ENCODE results near the gene POLR3F.
"Not testable (repeated sequence)": the region's sequence is repeated elsewhere in the genome, so short reads cannot be mapped to it uniquely, and the experiment has no call there.

The POLR3F gene

DNA sequence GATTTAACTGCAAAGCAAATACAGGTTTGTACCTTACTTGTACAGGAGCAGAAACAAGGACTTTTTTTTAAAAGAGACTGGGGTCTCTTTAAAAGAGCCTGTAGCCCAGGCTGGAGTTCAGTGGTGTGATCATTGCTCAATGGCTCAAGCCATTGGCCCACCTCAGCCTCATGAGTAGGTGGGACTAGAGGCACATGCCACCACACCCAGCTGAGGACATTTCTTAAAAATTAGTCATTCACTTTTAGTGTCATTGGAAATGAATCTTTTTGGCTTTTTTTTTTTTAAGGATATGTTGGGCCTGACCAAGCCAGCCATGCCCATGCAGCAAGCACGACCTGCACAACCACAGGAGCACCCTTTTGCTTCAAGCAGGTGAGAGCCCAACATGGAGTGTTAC lies 57.5 kb downstream of the POLR3F start:
- ATAC-seq (ENCODE audit: low read depth) (peak; percentile 93), DNase-seq (ENCODE audit: low spot score) (peak; percentile 74)
- Histone ChIP-seq H3K4me1 (ENCODE audit: insufficient read depth, poor library complexity, severe bottlenecking) (peaks cover 15% of the 10 kb centered on the region), H3K27ac (ENCODE audit: poor library complexity, severe bottlenecking) (peak overlapping the region; percentile 86), H3K9me3 (ENCODE audit: severe bottlenecking) (no peaks in the 10 kb centered on the region), H3K36me3 (ENCODE audit: low read depth) (peaks cover 60% of the 10 kb centered on the region), H3K27me3 (ENCODE audit: insufficient read depth, poor library complexity, severe bottlenecking) (no peaks in the 10 kb centered on the region), H3K4me3 (ENCODE audit: severe bottlenecking) (no peak overlapping the region)
- TF ChIP-seq, protein P1, sequence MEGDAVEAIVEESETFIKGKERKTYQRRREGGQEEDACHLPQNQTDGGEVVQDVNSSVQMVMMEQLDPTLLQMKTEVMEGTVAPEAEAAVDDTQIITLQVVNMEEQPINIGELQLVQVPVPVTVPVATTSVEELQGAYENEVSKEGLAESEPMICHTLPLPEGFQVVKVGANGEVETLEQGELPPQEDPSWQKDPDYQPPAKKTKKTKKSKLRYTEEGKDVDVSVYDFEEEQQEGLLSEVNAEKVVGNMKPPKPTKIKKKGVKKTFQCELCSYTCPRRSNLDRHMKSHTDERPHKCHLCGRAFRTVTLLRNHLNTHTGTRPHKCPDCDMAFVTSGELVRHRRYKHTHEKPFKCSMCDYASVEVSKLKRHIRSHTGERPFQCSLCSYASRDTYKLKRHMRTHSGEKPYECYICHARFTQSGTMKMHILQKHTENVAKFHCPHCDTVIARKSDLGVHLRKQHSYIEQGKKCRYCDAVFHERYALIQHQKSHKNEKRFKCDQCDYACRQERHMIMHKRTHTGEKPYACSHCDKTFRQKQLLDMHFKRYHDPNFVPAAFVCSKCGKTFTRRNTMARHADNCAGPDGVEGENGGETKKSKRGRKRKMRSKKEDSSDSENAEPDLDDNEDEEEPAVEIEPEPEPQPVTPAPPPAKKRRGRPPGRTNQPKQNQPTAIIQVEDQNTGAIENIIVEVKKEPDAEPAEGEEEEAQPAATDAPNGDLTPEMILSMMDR (IDR thresholded peaks at IDR 0.05; ENCODE audit: poor library complexity, severe bottlenecking) = no peak

DNA sequence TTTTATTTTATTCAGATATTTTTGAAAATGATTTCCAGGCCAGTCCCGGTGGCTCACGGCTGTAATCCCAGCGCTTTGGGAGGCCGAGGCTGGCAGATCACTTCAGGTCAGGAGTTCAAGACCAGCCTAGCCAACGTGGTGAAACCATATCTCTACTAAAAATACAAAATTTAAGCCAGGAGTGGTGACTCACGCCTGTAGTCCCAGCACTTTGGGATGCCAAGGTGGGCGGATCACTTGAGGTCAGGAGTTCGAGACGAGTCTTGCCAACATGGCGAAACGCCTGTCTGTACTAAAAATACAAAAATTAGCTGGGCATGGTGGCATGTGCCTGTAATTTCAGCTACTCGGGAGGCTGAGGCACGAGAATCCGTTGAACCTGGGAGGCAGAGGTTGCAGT lies 59.6 kb downstream of the POLR3F start:
- H3K9me3 ChIP-seq (ENCODE audit: severe bottlenecking); ATAC-seq (ENCODE audit: low read depth); H3K27me3 ChIP-seq (ENCODE audit: insufficient read depth, poor library complexity, severe bottlenecking); H3K27ac ChIP-seq (ENCODE audit: poor library complexity, severe bottlenecking); H3K4me3 ChIP-seq (ENCODE audit: severe bottlenecking); DNase-seq (ENCODE audit: low spot score): not testable (repeated sequence)
- peaks cover 15% of the 10 kb centered on the region for H3K4me1 ChIP-seq (ENCODE audit: insufficient read depth, poor library complexity, severe bottlenecking)
- H3K36me3 ChIP-seq (ENCODE audit: low read depth) = peaks cover 78% of the 10 kb centered on the region

DNA sequence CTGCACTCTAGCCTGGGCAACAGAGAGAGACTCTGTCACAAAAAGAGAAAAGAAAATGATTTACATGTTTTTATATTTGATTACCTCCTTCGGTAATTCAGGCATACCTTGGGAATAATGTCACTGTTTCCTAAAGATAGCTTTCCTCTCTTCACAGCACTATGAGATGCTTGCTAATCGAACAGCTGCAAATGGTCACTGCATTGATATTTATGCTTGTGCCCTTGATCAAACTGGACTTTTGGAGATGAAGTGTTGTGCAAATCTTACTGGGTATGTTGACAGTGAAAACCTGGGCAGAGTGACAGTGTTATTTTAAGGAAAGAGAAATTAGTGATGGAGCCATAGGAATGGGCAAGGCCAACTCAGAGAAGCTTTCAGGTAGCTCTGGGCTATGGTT lies 60.1 kb downstream of the POLR3F start:
- peaks cover 15% of the 10 kb centered on the region for H3K4me1 ChIP-seq (ENCODE audit: insufficient read depth, poor library complexity, severe bottlenecking)
- peaks cover 84% of the 10 kb centered on the region for H3K36me3 ChIP-seq (ENCODE audit: low read depth)
- no peaks in the 10 kb centered on the region for H3K9me3 ChIP-seq (ENCODE audit: severe bottlenecking)
- ATAC-seq (ENCODE audit: low read depth) = no peak
- no peak for DNase-seq (ENCODE audit: low spot score)
- TF ChIP-seq, protein P1 (IDR thresholded peaks at IDR 0.05; ENCODE audit: poor library complexity, severe bottlenecking) = no peak
- H3K27me3 ChIP-seq (ENCODE audit: insufficient read depth, poor library complexity, severe bottlenecking) = no peaks in the 10 kb centered on the region
- no peak overlapping the region for H3K4me3 ChIP-seq (ENCODE audit: severe bottlenecking)
- H3K27ac ChIP-seq (ENCODE audit: poor library complexity, severe bottlenecking) = peak overlapping the region; percentile 16

DNA sequence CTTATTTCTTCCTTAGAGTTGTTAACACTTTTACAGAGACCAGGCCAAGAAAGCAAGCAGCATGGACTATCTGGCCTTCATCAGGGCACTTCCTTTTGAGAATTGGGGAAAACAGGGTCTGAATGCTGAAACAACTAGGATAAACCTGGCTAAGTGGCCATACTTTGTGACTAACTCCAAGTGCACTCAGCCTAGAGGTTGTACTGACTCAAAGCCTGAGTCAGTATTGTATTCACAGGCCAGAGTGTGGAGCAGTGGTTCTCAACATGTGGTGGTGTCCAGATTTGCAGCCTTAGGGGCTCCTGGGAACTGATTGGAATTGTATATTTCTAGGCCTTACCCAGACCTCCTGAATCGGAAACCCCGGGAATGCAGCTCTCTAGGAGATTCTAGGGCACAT lies 60.6 kb downstream of the POLR3F start:
- peaks cover 15% of the 10 kb centered on the region for H3K4me1 ChIP-seq (ENCODE audit: insufficient read depth, poor library complexity, severe bottlenecking)
- TF ChIP-seq, protein P1 (IDR thresholded peaks at IDR 0.05; ENCODE audit: poor library complexity, severe bottlenecking) = no peak
- H3K27ac ChIP-seq (ENCODE audit: poor library complexity, severe bottlenecking) = peak overlapping the region; percentile 16
- ATAC-seq (ENCODE audit: low read depth) (peak; percentile 76), DNase-seq (ENCODE audit: low spot score) (no peak)
- no peaks in the 10 kb centered on the region for H3K27me3 ChIP-seq (ENCODE audit: insufficient read depth, poor library complexity, severe bottlenecking)
- peaks cover 89% of the 10 kb centered on the region for H3K36me3 ChIP-seq (ENCODE audit: low read depth)
- H3K4me3 ChIP-seq (ENCODE audit: severe bottlenecking) = no peak overlapping the region
- H3K9me3 ChIP-seq (ENCODE audit: severe bottlenecking) = no peaks in the 10 kb centered on the region

DNA sequence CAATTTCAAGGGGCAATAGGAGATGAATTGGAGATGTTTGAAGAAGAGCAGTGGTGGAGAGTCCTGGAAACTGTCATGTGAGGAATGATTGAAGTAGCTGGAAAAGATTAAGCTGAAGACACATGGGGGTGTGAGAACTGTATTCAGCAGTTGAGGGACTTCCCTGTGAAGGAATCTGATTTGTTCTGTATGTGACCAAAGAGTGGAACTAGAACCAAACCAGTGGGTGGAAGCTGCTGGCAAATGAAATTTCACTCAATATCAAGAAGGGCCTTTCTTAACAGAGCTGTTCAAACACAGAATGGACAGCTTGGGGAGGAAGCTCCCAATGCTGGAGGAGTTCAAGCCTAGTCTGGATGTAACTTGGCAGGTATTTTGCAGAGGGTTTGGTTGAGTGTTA lies 61.9 kb downstream of the POLR3F start:
- H3K27me3 ChIP-seq (ENCODE audit: insufficient read depth, poor library complexity, severe bottlenecking) = no peaks in the 10 kb centered on the region
- no peak overlapping the region for H3K4me3 ChIP-seq (ENCODE audit: severe bottlenecking)
- no peak for DNase-seq (ENCODE audit: low spot score)
- H3K4me1 ChIP-seq (ENCODE audit: insufficient read depth, poor library complexity, severe bottlenecking) = peaks cover 12% of the 10 kb centered on the region
- no peak overlapping the region for H3K27ac ChIP-seq (ENCODE audit: poor library complexity, severe bottlenecking)
- no peak for ATAC-seq (ENCODE audit: low read depth)
- H3K36me3 ChIP-seq (ENCODE audit: low read depth) = peaks cover 97% of the 10 kb centered on the region
- TF ChIP-seq, protein P1 (IDR thresholded peaks at IDR 0.05; ENCODE audit: poor library complexity, severe bottlenecking) = no peak
- H3K9me3 ChIP-seq (ENCODE audit: severe bottlenecking) = no peaks in the 10 kb centered on the region

Data from RWPE2 (cell line).